Measurements from ENCODE around the gene ALG3.
"Not testable (repeated sequence)": the region's sequence is repeated elsewhere in the genome, so short reads cannot be mapped to it uniquely, and the experiment has no call there.

Gene ALG3

DNA sequence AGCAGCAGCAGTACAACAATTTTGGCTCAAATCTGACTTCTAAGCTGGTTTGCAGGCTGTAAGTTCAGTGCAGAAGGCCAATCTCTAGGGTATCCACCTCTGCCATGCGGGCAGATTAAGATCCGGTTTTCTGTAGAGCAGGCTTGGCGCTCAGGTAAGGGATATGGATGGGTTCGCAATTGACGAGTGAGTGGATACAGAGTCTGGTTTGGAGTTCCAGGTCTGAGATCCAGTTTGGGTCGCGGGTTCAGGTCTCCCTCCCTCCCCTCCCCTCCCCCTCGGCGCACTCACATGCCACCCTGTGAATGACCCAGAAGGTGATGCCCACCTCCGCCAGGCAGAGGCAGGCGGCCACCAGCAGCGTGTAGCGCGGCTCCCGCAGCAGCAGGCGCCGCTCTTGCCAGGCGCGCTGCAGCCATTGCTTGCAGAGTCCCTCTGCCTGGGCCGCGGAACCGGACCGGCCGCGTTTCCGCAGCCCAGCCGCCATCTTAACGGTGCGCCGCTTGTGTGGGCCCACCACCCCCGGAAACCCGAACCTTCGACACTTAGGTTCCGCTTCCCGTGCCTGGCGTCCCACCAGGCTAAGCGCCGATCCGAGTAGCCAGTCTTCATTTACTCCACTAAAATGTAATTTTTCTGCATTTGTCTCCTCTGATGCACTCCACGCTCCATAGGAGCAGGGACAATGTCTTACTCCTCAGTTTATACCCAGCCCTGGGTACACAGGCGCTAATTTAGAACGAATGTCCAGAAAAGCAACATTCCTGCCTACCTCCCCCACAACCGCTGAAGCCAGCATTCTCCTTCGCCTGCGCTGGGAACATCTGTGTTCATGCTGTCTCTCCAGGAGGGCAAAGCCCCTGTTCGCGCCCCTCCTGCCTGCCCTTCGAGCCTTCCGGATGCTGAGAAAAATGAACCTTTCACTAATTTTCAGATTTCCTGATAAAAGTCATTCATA lies at the start of gene ALG3:
Gene ALG3 (minus strand): TSS at position 509 of the 958 bp plus-strand sequence. CDS start 22 bp downstream, at position 487.
- peak; percentile 84 for DNase-seq

DNA sequence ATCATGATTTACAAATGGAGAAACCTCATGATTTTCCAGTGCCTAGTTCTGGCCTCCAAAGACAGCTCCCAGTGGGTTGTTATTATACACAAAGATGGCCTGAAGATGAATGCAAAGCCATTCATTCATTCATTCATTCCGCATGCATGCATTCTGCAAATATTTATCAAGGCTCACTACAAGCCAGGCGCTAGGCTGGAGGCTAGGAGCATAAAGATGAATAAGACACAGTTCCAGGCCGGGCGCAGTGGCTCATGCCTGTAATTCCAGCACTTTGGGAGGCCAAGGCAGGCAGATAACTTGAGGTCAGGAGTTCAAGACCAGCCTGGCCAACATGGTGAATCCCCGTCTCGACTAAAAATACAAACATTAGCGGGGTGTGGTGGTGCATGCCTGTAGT lies 47.9 kb upstream of the ALG3 start:
- no peak for DNase-seq

DNA sequence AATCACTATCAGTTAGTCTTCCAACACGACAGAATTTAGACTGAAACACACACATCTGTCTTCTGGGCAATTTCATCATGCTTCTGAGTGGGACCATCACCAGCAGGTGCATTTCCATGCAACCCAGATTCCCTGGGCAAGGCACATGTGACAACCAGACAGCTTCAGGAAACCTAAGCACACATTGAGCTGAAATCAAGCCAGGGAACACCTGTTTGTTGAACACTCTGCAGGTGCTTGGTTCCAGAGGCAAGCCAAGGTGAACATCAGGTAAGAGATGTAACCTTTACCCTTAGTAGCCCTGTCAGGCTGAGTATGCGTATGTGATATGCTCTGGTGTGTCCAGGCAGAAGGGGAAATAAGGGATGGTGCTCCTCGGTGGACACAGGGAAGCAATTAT lies 47.0 kb upstream of the ALG3 start:
- DNase-seq: no peak

DNA sequence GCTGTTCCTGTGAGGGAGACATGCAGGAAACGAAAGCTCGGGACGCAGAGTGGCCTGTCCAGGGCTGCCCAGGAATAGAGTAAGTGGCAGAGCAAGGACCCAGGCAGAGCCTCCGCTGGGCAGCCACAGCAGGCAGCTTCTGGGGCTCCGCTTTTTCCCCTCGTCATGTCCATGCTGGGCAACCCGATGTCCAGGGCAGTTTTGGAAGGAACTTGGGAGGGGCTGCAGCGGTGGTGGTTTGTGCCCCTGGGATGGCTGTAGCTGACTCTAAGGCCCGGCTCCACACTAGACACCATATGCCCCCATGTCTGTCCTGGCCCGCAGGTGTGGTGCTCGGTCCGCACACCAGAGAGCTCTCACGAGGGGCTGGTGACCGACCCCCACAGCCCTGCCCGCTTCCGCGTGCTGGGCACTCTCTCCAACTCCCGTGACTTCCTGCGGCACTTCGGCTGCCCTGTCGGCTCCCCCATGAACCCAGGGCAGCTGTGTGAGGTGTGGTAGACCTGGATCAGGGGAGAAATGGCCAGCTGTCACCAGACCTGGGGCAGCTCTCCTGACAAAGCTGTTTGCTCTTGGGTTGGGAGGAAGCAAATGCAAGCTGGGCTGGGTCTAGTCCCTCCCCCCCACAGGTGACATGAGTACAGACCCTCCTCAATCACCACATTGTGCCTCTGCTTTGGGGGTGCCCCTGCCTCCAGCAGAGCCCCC lies 43.1 kb upstream of the ALG3 start:
- no peak for DNase-seq

DNA sequence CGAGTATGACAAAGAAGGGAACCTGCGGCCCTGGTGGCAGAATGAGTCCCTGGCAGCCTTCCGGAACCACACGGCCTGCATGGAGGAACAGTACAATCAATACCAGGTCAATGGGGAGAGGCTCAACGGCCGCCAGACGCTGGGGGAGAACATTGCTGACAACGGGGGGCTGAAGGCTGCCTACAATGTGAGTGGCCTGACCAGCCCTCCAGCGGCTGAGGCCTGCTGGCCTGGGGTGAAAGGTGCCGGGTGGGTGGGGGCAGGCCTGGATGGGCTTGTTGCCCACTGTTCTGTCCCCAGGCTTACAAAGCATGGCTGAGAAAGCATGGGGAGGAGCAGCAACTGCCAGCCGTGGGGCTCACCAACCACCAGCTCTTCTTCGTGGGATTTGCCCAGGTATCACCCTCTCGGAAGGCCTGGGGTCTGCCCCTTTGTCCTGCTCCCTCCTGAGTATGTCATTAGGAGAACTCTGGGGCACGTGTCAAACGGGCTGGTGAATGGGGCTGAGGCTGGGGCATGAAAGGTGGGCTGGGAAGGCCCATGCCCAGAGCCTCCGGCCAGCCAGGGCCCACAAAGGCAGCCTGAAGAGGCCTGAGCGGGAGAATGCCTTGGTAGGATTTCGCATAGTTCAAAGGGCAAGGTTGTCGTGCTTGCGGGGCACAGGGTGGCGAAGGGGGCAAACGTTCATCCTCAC lies 42.4 kb upstream of the ALG3 start:
- no peak for DNase-seq

DNA sequence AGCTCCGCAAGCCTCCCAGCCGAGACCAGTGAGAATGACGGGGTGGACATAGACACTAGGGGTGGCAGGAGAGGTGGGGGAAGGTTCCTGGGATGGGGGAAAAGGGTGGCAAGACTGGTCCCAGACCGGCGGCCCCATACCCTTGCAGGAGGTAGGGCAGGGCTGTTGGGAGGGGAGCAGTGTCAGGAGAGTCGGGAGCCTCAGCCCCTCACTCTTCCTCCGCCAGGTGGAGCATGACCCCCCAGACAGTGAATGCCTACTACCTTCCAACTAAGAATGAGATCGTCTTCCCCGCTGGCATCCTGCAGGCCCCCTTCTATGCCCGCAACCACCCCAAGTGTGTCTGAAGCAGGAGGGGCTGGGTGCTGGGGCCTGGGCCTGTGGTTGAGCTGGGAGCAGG lies 41.6 kb upstream of the ALG3 start:
- no peak for DNase-seq

DNA sequence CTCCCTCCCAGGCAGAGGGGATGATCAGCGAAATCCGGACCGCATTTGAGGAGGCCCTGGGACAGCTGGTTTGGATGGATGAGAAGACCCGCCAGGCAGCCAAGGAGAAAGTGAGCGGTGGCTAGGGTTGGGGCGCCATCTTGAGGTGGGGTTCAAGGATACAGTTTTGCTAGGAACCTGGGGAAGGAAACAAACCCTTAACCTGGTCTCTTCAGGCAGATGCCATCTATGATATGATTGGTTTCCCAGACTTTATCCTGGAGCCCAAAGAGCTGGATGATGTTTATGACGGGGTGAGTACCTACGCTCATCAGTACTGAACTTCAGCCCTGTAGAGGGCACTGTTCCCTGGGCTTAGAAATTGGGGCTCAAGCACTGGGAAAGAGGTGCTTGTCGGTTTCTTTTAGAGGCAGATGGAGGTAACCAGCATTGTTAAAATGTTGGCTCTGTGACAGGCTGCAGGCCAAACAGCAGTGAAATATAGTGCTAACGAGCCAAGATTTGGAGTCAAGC lies 40.7 kb upstream of the ALG3 start:
- peak; percentile 89 for DNase-seq

DNA sequence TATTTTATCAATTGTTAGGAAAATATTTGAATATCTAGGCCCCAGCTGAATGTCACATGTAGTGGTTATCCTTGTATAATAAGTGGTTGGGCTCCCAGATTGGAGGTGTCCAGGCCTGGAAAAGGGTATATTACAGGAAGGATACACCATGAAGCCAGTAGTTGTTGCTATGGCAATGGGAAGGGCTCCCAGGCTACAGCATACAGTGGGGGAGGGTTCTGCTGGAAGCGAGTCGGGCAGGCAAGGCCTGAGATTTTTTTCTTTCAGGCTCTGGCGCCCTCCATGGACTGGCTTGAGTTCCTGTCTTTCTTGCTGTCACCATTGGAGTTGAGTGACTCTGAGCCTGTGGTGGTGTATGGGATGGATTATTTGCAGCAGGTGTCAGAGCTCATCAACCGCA lies 35.9 kb upstream of the ALG3 start:
- DNase-seq: peak; percentile 97

DNA sequence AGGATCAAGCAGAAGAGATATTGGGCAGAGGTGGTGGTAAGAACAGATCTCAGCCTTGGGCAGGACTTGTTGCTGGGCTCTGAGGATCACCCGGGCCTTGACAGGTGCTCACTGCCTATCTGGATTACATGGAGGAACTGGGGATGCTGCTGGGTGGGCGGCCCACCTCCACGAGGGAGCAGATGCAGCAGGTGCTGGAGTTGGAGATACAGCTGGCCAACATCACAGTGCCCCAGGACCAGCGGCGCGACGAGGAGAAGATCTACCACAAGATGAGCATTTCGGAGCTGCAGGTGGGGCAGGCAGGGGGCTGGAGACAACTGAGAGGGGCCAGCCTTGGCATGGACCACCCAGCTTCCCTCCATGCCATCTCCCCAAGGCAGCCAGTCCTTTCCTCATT lies 34.9 kb upstream of the ALG3 start:
- DNase-seq: no peak

DNA sequence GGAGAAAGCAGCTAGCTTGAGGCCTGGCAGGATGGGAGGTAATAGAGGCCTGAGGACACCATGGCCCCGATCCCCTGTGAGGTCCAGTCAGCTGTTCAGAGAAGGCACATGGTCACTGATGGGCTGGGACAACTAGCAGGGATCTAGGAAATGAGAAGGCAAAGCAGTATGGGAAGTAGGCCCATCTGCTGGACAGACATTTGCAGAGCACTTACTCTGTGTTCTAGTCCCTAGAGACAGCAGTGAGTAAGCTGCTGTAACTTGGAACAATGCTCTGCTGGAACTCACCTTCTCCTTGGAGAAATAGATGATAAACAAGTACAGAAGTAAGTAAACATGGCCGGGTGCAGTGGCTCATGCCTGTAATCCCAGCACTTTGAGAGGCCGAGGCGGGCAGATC lies 34.2 kb upstream of the ALG3 start:
- no peak for DNase-seq

DNA sequence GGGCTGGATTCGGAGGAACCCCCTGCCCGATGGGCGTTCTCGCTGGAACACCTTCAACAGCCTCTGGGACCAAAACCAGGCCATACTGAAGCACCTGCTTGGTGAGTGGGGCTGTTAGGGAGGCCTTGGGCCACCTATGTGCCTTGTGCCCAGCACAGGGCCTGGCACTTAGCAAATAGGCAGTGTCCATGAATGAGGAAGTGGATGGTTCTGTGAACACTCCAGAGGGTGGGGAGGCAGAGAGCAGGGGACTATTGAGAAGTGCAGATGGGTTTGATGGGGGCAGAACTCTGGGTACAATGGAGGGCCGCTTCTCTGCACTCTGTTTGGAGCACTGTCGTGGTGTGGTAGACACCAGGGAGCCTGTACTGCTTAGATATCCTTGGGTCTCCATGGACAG lies 28.6 kb upstream of the ALG3 start:
- no peak for DNase-seq

DNA sequence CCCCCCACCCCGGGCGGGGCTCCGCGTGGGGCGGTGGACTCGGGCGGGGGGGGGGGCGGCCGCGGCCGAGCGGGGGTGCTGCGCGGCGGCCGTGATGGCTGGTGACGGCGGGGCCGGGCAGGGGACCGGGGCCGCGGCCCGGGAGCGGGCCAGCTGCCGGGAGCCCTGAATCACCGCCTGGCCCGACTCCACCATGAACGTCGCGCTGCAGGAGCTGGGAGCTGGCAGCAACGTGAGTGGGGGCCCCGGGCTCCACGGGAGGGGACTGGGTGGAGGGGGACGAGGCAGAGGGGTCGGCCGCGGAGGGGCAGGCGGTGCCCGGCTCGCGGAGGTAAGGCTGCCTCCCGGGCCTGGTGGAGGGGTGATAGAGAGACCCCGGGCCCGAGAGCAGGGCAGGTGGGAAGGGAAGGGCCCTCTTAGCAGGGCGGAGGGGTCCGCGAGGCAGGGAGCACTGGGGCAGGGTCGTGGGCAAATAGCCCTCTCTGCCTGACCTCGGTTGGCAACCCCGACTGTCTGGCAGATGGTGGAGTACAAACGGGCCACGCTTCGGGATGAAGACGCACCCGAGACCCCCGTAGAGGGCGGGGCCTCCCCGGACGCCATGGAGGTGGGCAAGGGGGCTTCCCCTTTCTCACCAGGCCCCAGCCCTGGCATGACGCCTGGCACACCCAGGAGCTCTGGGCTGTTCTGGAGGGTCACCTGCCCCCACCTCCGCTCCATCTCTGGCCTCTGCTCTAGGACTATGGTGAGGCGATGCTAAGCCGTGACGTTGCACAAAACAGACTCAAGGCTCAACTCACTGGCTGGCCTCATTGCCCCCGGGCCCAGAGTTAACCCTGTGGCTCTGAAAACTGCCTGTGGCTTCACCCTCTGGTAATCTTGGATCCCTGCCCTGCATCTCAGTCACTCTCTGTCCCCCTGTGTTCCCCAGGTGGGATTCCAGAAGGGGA lies 27.5 kb upstream of the ALG3 start, which contains the start of gene ECE2:
Gene ECE2 (plus strand): TSS at position 62 of the 950 bp plus-strand sequence. CDS start 132 bp downstream, at position 194.
- no peak for DNase-seq

DNA sequence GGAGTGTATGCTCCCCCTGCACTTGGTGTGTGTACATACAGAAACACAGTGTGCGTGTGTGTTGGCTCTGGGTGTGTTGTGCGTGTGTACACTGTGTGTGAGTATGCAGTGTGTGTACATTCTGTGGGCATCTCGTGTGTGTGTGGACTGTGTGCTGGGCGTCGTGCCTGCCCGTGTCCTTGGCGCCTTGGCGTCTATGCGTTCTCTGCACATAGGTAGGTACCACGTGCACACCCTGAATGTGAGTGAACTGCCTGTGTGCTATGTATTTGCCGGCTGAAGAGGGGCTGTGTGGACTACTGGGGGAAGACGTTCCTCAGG lies 26.6 kb upstream of the ALG3 start:
- no peak for DNase-seq

DNA sequence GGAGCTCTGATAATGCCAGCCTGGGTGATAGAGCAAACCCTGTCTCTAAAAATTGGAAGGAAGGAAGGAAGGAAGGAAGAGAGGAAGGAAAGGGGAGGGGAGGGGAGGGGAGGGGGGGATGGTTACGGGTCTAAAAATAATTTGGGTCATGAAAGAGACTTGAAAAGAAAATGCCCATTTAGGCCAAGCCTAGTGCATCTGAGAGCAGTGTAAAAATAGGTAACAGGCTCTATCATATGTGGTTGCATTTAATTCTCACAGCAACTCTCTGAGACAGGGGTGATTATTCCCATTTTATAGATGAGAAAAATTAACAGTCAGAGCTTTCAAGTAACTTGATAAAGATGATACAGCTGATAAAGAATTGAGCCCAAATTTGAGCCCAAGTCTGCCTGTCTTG lies 23.5 kb upstream of the ALG3 start:
- no peak for DNase-seq

DNA sequence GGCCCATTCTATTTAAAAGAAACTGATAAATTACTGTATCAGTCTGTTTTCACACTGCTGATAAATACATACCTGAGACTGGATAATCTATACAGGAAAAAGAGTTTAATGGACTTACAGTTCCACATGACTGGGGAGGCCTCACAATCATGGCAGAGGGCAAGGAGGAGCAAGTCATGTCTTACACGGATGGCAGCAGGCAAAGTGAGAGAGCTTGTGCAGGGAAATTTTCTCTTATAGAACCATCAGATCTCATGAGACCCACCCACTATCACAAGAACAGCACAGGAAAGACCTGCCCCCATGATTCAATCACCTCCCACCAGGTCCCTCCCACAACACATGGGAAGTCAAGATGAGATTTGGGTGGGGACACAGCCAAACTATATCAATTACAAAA lies 18.5 kb upstream of the ALG3 start:
- DNase-seq: not testable (repeated sequence)

DNA sequence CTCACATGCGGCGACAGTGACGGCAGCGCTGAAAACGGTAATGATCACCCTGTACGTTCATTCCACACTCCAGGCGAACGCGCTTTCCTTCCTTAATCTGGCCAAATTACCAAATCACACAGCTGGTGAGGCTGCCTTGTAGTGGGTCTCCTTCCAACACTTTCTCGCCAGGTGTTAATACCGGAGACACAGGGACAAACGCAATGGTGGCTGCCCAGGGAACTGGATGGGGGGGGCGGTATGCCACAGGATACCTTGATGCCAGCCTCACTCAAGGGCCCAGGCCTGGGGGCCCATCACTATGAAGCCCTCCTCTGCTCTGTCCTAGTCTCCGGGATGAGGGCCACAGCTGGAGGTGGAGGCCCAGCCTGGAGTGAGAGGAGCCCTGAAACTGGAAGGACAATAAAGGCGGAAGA lies 14.0 kb upstream of the ALG3 start:
- DNase-seq: no peak

DNA sequence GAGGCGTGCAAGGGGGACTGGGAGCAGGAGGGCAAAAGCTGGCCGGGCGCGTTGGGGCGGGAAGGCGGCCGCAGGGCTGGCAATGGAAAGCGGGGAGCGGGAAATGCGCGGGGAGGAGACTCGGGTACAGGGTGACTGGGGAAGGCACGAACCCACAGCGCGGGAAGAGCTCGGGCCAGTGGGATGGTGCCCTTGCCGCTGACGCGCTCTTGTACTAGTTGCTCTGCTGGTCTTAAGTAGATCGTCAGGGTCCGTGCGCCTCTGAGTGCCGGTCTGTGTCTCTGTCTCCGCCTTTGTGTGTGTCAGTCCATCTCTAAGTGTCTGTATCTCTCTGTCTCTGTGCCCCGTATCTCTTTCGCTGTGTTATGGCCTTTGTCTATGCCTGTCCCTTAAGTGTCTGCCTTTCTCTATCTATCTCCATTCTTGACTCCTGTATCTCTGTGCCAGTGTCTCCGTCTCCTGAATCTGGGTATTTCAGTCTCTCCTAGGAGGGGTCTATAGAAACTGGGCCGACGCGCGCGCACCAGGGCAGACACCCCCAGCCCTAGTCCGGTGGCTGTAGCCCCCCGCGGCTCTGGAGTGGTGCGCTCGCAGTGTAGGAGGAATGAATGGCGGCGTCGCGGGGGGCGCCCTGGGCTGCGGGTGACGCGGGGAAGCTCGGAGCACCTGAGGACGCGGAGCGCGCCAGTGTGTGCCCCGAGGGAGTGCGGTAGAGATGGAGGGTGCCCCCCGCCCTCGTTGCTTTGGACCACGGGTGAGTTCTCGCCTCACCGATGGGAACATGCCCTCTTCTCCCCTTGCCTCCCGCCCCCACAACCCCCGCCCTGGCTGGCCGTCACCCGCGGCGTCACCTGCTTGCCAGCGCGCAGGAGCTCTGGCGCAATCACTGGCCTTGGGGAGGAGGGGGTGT lies 13.3 kb upstream of the ALG3 start:
- DNase-seq: peak; percentile 92

DNA sequence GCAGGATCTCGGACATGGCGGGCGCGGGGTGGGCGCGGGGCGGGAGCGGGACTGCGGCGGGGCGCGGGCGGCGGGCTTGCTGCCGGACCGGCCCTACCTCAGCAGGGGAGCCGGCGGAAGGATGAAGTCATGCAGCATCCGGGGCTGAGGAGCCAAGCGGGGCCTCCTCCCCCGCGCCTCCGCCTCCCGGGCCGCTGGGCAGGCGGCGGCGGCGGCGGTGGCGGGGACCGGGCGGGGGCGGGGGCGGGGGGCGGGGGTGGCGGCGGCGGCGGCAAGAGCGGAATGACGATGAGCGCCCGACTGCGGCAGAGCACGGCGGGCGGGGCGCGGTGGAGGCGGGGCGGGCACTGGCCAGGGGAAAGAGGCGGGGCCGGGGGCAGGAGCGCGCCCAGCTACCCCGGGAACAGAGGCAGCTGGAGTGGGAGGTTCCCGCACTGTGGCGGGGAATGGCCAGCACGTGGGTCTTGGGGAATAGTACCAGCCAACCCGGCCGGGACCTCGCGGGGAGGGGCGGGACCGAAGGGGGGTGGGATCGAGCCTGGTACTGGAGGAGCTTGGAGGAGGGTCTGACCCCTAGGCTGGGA lies 12.6 kb upstream of the ALG3 start, which contains the start of gene CAMK2N2:
Gene CAMK2N2 (minus strand): TSS at position 284 of the 584 bp plus-strand sequence. CDS start 268 bp downstream, at position 16.
- peak; percentile 99 for DNase-seq

DNA sequence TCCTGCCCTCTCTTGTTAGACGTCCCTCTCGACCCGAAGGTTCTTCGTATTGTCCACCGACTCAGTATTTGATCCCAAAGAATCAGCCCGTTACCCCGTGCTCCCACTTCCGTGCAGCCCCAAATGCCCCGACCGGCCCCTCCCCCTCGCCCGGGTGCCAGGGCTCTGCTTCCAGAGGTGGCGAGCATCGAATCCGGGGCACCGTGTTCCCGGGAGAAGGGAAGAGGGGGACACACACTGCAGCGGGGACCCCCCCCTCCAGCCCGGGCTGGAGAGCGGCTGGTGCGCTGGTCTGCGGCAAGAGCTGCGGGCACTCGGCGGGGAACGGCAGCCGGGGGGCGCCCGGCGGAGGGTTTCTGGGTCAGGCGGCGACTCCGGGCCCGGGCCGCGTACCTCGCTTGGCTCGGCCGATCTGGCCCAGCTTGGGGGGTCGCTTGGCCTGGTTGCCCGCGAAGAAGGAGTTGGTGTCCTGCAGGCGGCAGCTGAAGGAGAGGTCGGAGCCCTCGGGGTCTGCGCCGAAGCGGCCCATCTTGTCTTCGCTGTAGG lies 12.0 kb upstream of the ALG3 start:
- DNase-seq: peak; percentile 69
